ENCODE data around the gene SIL1.

GRCh38 chr5:138949223-138949574 is 249.0 kb downstream of the SIL1 start:
- TF ChIP-seq CTCF (conservative IDR thresholded peaks at IDR 0.05) (no peak), EZH2 (IDR thresholded peaks at IDR 0.05; ENCODE audit: low read depth) (no peak)
